HG02678 (cell line): ENCODE data around the gene ADAM12.

Experiments used
- ATAC-seq: cut with Tn5 transposase; IDR thresholded peaks from one replicate; pipeline ENCODE4 v1.9.1; 2021; ENCODE audit warnings: mild to moderate bottlenecking, moderate library complexity; ENCODE audit not compliant: unreplicated experiment

Gene ADAM12, protein sequence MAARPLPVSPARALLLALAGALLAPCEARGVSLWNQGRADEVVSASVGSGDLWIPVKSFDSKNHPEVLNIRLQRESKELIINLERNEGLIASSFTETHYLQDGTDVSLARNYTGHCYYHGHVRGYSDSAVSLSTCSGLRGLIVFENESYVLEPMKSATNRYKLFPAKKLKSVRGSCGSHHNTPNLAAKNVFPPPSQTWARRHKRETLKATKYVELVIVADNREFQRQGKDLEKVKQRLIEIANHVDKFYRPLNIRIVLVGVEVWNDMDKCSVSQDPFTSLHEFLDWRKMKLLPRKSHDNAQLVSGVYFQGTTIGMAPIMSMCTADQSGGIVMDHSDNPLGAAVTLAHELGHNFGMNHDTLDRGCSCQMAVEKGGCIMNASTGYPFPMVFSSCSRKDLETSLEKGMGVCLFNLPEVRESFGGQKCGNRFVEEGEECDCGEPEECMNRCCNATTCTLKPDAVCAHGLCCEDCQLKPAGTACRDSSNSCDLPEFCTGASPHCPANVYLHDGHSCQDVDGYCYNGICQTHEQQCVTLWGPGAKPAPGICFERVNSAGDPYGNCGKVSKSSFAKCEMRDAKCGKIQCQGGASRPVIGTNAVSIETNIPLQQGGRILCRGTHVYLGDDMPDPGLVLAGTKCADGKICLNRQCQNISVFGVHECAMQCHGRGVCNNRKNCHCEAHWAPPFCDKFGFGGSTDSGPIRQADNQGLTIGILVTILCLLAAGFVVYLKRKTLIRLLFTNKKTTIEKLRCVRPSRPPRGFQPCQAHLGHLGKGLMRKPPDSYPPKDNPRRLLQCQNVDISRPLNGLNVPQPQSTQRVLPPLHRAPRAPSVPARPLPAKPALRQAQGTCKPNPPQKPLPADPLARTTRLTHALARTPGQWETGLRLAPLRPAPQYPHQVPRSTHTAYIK

DNA sequence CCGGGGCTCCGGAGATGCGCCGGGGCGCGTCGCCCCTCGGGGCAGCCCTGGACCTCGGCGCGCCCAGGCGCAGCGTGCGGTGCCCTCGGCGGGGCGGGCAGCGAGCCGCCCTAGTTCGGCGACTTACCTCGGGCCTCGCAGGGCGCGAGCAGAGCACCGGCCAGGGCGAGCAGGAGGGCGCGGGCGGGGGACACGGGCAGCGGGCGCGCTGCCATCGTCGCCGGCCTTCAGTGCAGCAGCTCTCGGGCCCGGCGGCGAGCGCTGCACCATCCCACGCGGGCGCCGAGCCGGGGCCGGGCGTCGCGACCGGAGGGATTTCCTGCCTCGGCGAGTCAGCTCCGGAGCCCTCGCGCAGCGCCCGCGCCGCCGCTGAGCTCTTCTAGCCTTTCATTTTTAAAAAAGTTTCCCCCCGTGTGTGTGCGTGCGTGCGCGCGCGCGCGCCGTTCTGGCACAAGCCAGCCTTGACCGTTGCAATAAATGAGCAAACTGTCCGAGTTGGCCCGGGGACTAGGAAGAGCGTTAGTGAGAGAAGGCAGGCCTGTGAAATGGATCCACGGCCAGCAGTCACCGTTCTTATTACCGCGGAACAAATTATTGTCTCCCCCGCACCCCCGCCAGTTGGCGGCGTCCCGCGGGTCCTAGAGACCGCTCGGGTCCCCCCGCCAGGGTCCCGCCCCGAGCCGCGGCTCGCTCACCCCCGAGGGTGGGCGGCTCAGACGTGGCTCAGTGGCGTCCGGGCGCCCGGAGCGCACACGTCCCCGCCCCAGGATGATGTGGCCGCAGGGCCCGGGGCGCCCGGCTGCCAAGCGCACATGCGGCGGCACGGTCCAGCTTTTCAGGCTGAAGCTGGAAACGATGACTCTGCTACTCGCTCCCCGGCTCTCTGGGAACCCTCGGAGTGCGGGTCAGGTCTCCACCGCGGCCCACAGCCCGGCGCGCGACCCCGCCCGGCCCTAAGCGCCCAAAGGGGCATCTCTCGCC is at the start of gene ADAM12:
TSS of gene ADAM12 (minus strand) at position 547 of the 981 bp plus-strand sequence. CDS start at position 215, 332 bp downstream.
- no peak for ATAC-seq

DNA sequence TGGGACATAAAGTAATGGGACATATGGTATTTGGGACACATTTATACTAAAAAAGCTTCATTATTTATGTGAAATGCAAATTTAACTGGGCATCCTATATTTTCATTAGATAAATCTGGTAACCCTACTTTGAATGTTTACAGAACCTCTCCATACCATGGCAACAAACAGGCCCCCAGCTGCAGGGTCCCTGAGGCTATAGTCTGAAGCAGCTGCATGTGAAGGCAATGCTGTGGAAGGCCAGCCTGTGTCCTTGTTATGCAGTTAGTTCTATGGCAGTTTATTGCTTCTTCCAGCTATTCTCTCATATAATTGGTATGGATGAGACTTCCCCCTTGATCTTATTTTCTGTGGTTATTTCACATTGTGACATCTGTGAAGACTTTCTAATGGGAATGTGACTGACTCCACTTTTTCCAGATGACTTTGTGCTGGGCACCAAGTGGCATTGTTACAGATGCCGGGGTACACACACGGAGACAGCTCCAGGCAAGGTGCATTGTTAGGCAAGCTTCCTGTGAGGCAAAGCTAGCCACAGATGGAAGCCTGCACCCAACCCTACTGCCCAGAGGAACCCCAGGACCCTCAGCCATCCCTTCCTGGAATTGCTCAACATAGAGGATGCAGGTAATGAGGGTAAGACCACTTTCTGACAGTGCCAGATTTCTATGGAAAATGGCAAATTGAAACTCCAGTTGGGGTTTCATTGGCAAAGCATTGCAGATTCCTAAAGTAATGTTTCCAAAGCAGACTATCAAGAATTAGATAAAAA is 49.5 kb upstream of the ADAM12 start:
- ATAC-seq = no peak

DNA sequence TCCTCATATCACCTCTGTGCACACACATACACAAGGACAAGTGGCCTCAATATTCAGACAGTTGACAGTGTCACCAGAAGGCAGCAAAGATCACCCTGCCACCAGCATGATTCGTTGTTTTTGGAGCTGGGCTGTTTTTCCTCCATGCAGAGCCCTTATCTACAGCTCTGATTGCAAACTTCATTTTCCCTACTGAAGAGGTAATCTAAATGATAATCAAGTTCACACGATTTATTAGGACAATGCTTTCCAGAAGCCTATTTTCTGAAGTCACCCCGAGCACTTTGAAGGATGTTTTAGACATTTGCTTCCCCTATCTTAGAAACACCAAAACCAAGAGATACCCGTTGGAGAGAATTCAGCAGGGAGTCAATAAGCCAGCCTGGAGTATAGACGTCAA is 46.0 kb upstream of the ADAM12 start:
- no peak for ATAC-seq

DNA sequence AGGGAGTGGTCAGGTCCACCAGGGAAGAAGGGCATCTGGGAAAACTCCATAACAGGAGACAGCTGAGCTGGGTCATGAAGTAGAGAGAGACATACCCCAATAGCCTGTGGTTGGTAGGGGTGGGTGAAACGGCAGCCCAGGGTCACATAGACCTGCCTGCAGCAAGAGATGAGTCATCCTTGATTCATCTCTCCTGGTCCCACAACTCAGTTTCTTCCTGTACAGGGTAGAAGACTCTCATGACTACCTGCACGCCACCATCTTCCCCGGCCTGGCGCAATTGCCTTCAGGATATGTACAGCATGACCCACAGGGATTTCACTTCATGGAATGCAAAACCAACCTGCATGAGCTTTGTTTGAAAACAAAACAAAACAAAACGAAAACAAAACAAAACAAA is 45.1 kb upstream of the ADAM12 start:
- no peak for ATAC-seq

DNA sequence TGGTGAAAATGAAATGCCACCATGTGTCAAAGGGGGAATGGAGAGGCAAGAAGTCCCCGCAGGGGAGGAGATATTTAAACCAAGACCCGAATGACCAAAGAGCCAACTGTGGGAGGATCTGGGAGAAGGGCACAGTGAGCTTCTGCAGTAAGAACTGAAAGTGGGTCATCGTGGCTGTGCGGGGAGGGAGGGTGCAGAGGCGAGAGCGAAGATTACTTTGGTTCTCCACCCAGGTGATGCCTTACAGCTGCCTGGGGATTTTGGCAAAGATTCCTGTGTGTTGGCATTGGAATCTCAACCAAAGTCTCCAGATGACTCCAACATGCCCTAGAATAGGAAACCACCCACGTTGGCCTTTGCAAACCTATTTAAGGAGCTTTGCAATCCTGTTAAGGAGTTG is 44.2 kb upstream of the ADAM12 start:
- ATAC-seq = no peak

DNA sequence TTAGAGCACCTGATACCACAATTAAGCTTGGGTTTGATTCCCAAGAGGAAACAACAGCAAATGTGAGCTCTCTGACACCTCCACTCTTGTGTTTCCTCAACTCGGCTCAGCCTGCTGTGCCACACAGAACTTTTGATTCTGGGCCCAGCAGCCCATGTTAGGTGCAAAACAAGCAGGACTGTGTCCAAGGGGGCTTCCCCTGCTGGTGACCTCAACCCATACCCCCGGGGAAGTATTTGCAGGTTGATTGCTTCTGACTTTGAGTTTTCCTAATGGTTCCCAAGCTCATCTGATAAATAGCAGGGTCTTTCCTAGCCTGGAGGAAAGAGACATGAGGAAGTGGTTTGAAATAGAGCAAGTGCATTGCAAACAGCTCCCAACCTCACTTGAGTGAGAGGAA is 43.5 kb upstream of the ADAM12 start:
- no peak for ATAC-seq

DNA sequence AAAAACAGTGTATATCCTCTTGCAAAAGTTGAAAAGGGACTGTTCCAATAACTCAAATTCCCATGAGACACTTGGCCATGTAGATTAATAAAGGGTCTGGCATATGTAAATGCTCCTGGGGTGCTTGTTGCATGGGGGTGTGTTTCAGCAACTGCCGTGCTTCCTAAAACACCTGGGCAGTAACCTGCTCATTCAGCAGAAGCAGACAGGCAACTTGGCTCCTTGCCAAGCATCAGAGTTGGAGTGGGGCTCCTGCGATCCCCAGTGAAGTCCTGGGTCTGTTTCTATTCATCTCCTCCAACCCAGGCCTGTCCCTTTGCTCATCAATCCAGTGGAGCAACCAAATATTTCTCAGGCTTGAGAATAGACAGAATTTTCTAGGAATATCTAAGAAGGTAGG is 42.2 kb upstream of the ADAM12 start:
- no peak for ATAC-seq

DNA sequence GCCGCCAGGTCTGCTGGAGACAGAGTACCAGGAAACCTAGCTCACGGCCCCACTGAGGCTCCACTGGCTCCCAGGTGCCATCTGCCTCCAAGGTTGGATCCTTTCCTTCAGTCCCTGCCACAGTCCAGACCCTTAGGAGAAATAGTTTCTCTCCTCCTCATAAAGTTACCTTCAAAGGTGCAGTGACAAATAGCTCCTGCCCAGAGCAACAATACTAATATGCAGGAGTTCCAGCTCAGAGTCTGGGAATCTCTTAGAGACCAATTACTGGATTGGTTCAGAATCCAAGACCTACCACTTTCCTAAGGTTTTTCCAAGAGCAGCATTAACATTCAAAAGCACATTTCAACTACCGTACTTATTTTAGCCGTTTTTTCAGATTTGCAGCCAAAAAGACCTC is 41.0 kb upstream of the ADAM12 start:
- ATAC-seq = no peak

DNA sequence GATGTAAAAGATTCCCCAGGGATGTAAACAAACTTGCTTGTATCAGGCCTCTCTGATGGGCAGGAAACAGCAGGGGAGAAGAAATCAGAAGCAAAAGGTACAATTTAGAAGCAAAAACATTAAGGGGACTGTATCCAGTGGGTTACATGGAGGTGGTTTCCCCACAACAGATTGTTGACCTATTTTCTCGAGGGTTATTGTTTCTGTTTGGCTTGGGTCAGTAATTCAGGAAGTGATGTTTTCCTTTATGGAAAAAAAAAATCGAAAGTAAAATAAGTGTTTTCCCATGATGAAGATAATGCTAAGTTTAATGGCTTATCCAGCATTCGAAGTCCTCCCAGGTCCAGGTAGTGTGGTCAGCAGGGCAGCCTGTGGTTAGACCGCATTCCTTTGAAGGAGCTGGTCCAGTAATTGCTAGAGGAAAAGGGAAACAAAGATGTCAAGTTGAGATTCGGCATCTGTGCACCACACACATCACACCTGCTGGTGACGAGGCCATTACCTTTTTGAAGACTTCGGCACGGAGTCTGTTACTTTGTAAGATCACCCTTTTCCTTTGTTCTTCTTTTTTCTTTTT is 37.3 kb upstream of the ADAM12 start:
- ATAC-seq = no peak

DNA sequence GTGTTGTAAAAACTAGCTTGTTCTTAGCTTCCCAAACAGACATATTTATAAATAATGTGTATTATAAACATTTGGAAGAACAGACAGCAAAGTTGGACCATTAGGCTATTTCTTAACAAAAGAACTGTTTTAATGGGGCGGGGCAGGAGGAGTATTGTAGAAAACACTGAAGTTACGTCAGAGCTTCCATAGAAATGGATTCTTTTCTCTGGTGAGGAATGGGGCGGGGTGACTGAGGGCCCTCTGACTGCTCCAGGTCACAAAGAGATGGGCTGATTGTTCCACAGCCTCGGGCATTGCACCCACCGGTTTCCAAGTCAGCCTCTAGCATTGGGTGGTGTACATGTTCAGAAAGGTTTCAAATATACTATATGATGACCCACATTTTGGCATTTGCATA is 36.8 kb upstream of the ADAM12 start:
- ATAC-seq = no peak

DNA sequence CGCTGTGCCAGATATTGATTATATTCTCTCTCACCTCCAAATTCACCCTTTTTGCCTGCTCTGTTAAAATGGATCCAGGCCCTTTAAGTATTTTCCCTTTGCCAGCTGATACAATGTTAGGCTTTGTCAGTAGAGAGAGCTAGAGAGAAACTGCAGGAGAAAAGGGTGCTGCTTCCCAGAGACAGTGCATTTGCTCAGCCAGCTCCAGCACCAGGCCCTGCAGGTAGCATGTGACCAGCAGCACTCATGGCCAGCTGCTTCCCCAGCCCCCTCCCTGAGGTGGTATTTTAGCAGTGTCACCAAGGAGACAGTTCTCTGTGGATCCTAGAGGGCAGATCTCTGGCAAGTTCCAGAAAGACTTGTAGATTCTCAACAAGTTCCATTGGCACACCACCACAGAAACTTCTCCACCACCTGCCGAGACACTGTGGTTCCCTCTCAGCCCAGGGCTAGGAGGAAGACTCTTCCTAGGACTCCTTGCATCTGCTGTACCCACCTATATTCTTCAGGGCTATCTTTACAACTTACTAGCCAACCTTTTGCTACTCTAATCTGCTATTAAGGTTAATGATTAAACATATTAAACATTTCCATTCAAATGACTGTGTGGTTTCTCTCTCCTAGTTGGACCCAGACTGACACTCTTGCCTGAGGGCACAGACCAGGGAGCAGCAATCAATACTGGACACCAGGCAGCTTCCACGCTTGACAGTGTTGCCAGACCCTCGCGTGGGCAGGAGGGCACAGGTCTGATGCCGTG is 35.6 kb upstream of the ADAM12 start:
- no peak for ATAC-seq

DNA sequence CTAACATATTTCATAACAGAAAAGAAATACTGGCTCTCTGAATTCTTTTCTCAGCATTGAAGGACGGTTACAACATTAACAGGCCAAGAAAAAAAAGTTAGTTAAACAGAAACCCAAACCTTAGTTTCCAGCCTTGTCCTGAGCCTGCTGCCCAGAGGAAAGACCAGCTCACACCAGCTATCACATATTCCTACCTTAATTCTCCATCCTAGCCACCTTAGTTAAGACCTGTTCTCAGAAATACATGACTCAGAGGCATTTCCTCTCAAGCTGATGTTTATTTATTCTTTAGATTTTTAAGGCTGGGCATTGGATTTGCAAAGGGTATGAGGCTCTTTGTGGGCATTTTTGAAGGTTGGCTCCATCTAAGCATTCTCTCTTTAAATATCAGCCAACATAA is 34.3 kb upstream of the ADAM12 start:
- no peak for ATAC-seq

DNA sequence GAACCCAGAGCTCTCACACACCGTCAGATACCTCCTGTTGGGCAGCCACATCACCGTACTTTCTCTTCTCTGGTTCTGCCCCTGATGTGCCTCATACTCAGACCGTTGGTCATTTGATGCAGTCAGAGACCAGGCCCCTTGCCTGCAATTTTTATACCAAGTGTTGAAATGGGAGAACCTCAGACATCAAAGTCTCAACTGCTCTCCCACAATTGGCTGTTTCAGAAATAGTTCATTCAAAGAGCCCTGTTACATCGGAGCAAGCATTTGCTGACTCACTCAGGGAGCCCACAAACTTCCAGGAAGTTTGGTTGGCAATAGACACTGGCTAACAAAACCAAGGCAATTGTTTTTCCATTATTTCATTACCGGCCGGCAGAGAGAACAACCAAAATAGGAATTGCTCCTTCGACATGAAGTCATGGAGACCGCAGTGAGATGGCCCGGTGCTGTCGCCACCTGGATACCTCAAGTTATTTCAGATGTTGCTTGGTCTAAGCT is 33.5 kb upstream of the ADAM12 start:
- ATAC-seq = no peak

DNA sequence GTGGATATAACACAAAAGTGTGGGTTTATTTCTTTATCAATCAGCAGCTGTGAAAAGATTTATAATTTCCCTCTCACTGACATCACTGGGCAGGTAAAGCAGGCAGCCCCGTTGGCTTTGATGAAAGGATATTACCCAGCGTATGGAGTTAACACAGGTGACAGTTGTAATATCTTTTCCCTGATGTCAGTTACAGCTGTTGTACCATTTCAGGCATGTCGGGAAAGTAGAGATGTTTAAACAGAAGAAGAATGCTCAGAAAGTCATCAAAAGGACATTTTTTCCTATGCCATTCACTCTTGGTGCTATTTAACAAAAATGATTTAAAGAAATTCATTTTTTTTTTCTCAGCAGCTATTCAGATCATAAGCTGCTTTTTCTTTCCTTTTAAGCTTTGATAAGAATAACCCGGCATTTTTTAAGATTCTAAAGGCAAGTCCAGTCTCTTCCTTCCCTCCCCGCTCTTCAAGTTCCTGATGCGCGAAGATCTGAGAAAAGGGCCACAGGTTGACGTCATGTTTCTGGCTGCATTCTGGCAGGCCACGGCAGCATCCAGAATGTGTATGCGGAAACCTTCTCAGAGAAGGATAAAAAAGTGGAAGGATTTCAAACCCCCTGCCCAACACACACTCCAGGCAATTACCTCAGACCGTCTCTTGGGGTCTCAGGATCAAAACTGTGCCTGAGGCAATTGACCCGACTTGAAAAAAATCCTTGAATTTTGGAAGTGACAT is 32.5 kb upstream of the ADAM12 start:
- no peak for ATAC-seq

DNA sequence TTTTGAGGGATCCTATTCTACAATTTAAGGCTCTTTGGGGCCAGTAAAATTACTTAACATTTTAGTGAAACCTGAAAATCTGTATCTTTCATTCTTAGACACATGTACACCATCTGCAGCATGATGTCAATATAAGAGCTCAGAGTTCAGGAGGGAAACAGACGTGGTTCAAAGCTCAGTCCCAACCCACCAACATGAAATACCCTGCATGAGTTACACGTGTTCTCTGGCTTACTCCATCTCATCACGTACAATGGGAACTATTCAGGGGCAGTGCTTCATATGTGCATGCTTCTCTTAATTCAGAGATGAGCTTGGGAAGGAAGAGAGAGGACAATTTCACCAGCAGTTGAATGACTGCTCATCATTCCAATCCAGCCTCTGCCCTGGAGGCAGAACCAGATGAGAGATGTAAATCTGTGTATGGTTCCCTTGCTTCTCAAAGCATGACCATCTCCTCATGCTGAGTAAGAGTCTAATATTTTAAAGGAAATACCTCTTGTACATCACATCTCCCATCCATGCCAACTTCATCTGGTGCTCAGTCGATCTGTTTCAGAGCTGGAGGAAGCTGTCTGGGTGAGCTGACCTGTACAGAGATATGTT is 29.0 kb upstream of the ADAM12 start:
- ATAC-seq = no peak

DNA sequence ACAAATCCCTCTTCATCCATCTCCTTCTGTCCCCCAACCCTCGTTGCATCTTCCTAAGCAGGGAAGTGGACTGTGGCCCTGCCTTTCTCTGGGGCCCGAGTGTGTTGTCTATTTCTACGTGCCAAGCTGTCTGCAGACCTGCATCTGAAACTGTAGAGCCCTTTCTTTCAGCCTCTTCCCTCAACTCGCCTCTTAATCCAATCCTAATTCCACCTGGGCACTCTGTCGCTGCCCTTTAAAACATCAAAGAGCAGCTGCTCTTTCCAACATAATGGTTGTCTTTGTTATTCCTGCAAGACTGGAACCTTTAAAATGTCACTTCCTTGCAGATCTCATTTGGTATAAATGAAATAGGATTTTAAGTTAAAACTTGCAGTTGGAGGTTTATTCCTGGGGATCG is 21.5 kb upstream of the ADAM12 start:
- ATAC-seq = no peak

DNA sequence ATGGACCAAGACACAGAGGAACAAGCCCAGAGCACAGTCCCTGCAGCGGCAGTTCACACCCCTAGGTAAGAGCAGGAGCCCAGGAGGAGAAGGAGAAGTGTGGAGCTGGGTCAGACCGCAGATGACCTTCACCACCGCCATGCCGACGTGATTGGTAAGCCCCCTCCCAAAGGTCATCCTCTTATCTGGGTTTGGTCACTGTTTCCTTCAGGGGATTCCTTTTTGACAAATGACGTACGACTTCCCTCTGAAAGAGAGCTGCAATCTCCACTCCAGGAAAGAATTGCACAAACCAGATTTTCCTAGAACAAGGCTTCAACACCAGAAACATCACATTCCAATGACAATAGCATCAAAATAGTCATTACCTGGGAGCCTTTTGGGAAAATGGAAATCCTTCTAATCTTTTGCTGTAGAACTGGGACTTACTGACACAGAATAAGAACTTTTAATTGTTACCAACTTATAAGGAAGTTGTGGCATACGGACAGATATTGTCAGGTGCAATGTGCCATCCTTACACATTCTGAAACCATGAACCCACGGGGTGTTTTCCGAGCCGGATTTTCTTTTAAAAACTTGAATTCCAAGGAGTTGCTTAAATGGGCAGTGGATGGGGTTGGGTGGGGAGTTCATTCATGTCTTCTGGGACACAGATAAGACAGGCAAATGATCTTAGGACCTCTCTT is 20.8 kb upstream of the ADAM12 start:
- no peak for ATAC-seq
